Spinal cord (tissue), 10 donors: ENCODE measurements around the gene BCR. TPM values are rescaled to one million over a fixed set of nuclear protein-coding genes. Genes with fewer than 3 reads are reported as not detected.

Source experiments
- DNase-seq, 6 donors: peaks; one replicate each; pipeline versions ENCODE4 v3.0.0 to v3.0.0-alpha.2; 2013 to 2015; ENCODE audit warnings: low spot score in 6 of 6, low read depth in 4 of 6
- H3K27ac ChIP-seq: one replicate; pipeline ENCODE4 v1.5.1; 2013; ENCODE audit warnings: low read depth, low read length, control low read depth
- H3K27me3 ChIP-seq: one replicate; pipeline ENCODE4 v1.6.1; 2013; ENCODE audit warnings: low read length; ENCODE audit not compliant: control insufficient read depth, insufficient read depth
- H3K36me3 ChIP-seq: one replicate; pipeline ENCODE4 v1.6.1; 2013; ENCODE audit warnings: low read length; ENCODE audit not compliant: control insufficient read depth, insufficient read depth
- H3K4me1 ChIP-seq: one replicate; pipeline ENCODE4 v1.6.1; 2013; ENCODE audit warnings: low read length; ENCODE audit not compliant: control insufficient read depth, insufficient read depth
- H3K4me3 ChIP-seq: one replicate; pipeline ENCODE4 v1.5.1; 2013; ENCODE audit warnings: low read depth, low read length, control low read depth
- H3K9me3 ChIP-seq: one replicate; pipeline ENCODE4 v1.6.1; 2013; ENCODE audit warnings: low read length; ENCODE audit not compliant: control insufficient read depth, insufficient read depth
- WGBS: methylation state at CpG from one replicate; pipeline ENCODE4 v1.1.5; 2013; ENCODE audit warnings: missing lambda C conversion rate; ENCODE audit not compliant: insufficient coverage; 5-methylcytosine and 5-hydroxymethylcytosine counted together
- polyA plus RNA-seq, 2 donors: library from polyadenylated mRNA; unstranded; fragments of 120-200 nt; gene quantifications; one replicate each; pipeline ENCODE4 v1.2.1, GENCODE V29; 2013; ENCODE audit not compliant: insufficient read length in 2 of 2
- total RNA-seq, 2 donors: library from RNA; depleted of rRNA in 1 of 2; stranded (reverse); fragments of 120-200 nt in 1 of 2; fragments of >200 nt in 1 of 2; gene quantifications; one replicate each; pipeline versions ENCODE4 v1.2.3 to v1.2.4, GENCODE V29; 2013 to 2014
- donor health status: healthy.

Gene BCR
- total and polyA plus RNA-seq, 4 donors = 30.4 to 88.1 (median 69.6) TPM

- no peaks in the 10 kb centered on the region for H3K27me3 ChIP-seq
- H3K4me1 ChIP-seq = peaks cover 63% of the 10 kb centered on the region
- H3K36me3 ChIP-seq = peaks cover 3% of the 10 kb centered on the region
- H3K4me3 ChIP-seq = no peak overlapping the region
- H3K9me3 ChIP-seq = peaks cover 5% of the 10 kb centered on the region
- no peak for DNase-seq
- no peak overlapping the region for H3K27ac ChIP-seq
- 50% methylated on average over 1 of the region's 5 CpGs for WGBS
Measured at GRCh38 chr22:23231471-23232093, 51.3 kb downstream of the BCR start.

- no peak for DNase-seq
- Histone ChIP-seq H3K4me3 (no peak overlapping the region), H3K27ac (no peak overlapping the region), H3K36me3 (peaks cover 3% of the 10 kb centered on the region), H3K27me3 (no peaks in the 10 kb centered on the region), H3K9me3 (peaks cover 5% of the 10 kb centered on the region), H3K4me1 (peaks cover 67% of the 10 kb centered on the region)
- WGBS = 98% methylated on average over 9 of the region's 9 CpGs
Measured at GRCh38 chr22:23232094-23232905, 52.0 kb downstream of the BCR start.

GRCh38 chr22:23233084-23233531 lies 52.8 kb downstream of the BCR start:
- H3K4me3 ChIP-seq = no peak overlapping the region
- peaks cover 4% of the 10 kb centered on the region for H3K9me3 ChIP-seq
- no peak overlapping the region for H3K27ac ChIP-seq
- H3K27me3 ChIP-seq = no peaks in the 10 kb centered on the region
- peaks cover 74% of the 10 kb centered on the region for H3K4me1 ChIP-seq
- H3K36me3 ChIP-seq = peaks cover 3% of the 10 kb centered on the region
- peak in 1 of 6 donors; percentile 34 for DNase-seq
- WGBS = 51% methylated on average over 7 of the region's 11 CpGs

- H3K9me3 ChIP-seq = no peaks in the 10 kb centered on the region
- H3K4me1 ChIP-seq = peaks cover 74% of the 10 kb centered on the region
- no peak overlapping the region for H3K27ac ChIP-seq
- no peaks in the 10 kb centered on the region for H3K27me3 ChIP-seq
- peak in 2 of 6 donors; percentile 27 to 50 for DNase-seq
- peaks cover 3% of the 10 kb centered on the region for H3K36me3 ChIP-seq
- WGBS = 53% methylated on average over 8 of the region's 10 CpGs
- H3K4me3 ChIP-seq = no peak overlapping the region
Measured at GRCh38 chr22:23233752-23234408, 53.6 kb downstream of the BCR start.

- DNase-seq = no peak
- Histone ChIP-seq H3K4me1 (peaks cover 74% of the 10 kb centered on the region), H3K9me3 (no peaks in the 10 kb centered on the region), H3K4me3 (no peak overlapping the region), H3K27me3 (no peaks in the 10 kb centered on the region), H3K27ac (no peak overlapping the region), H3K36me3 (peaks cover 3% of the 10 kb centered on the region)
- WGBS = 96% methylated on average over 10 of the region's 19 CpGs
Measured at GRCh38 chr22:23234409-23235161, 54.3 kb downstream of the BCR start.

- 100% methylated on average over 2 of the region's 3 CpGs for WGBS
- H3K4me3 ChIP-seq = no peak overlapping the region
- no peak for DNase-seq
- H3K27ac ChIP-seq = no peak overlapping the region
- no peaks in the 10 kb centered on the region for H3K27me3 ChIP-seq
- peaks cover 71% of the 10 kb centered on the region for H3K4me1 ChIP-seq
- H3K36me3 ChIP-seq = peaks cover 3% of the 10 kb centered on the region
- no peaks in the 10 kb centered on the region for H3K9me3 ChIP-seq
Measured at GRCh38 chr22:23235425-23235824, 55.1 kb downstream of the BCR start.

GRCh38 chr22:23236026-23236425 lies 55.7 kb downstream of the BCR start:
- WGBS = 70% methylated on average over 1 of the region's 3 CpGs
- Histone ChIP-seq H3K27ac (no peak overlapping the region), H3K36me3 (peaks cover 4% of the 10 kb centered on the region), H3K9me3 (no peaks in the 10 kb centered on the region), H3K4me3 (no peak overlapping the region), H3K27me3 (no peaks in the 10 kb centered on the region), H3K4me1 (peaks cover 67% of the 10 kb centered on the region)
- no peak for DNase-seq

GRCh38 chr22:23236440-23237184 lies 56.3 kb downstream of the BCR start:
- Histone ChIP-seq H3K9me3 (no peaks in the 10 kb centered on the region), H3K27me3 (no peaks in the 10 kb centered on the region), H3K27ac (peak overlapping the region; percentile 26)

More at GRCh38 chr22:23236440-23237184, 56.3 kb downstream of the BCR start:
- DNase-seq = peak in 1 of 6 donors; percentile 44
- 30% methylated on average over 9 of the region's 14 CpGs for WGBS
- peaks cover 6% of the 10 kb centered on the region for H3K36me3 ChIP-seq
- H3K4me1 ChIP-seq = peaks cover 67% of the 10 kb centered on the region
- H3K4me3 ChIP-seq = no peak overlapping the region
